NT2/D1 (cell line): ENCODE results near the gene OTOGL.
A peak's percentile ranks its signal among the peaks of the same experiment; 100 is the strongest.
"Not testable (repeated sequence)": the region's sequence is repeated elsewhere in the genome, so short reads cannot be mapped to it uniquely, and the experiment has no call there.

Source experiments
- DNase-seq: peaks from one replicate; pipeline ENCODE4 v3.0.0-alpha.2; 2011; ENCODE audit warnings: low read depth, low spot score
- H3K27me3 ChIP-seq: 2 replicates; pipeline ENCODE4 v1.6.0; 2011; ENCODE audit warnings: mild to moderate bottlenecking; ENCODE audit not compliant: insufficient read length, insufficient read depth
- H3K36me3 ChIP-seq: 2 replicates; pipeline ENCODE4 v1.6.1; 2011; ENCODE audit warnings: mild to moderate bottlenecking, low read length, mixed read lengths; ENCODE audit not compliant: insufficient read depth, insufficient read length
- H3K4me1 ChIP-seq: 2 replicates; pipeline ENCODE4 v1.5.1; 2011; ENCODE audit not compliant: insufficient read depth, insufficient read length
- H3K4me3 ChIP-seq: 2 replicates; pipeline ENCODE4 v1.5.1; 2011; ENCODE audit warnings: low read depth; ENCODE audit not compliant: insufficient read length
- H3K9ac ChIP-seq: 2 replicates; pipeline ENCODE4 v1.6.0; 2011; ENCODE audit warnings: low read depth; ENCODE audit not compliant: insufficient read length
- H3K9me3 ChIP-seq: 2 replicates; pipeline ENCODE4 v1.5.1; 2011; ENCODE audit warnings: mild to moderate bottlenecking, low read length; ENCODE audit not compliant: insufficient read depth
- SUZ12 ChIP-seq: IDR thresholded peaks from 2 replicates; pipeline ENCODE4 v1.6.1; 2011; ENCODE audit not compliant: insufficient read length, insufficient read depth; ENCODE audit errors: extremely low read depth
- YY1 ChIP-seq: IDR thresholded peaks from 2 replicates; pipeline ENCODE4 v1.6.1; 2011; ENCODE audit not compliant: insufficient read length, insufficient read depth
- ZNF274 ChIP-seq: IDR thresholded peaks from 2 replicates; pipeline ENCODE4 v1.6.1; 2011; ENCODE audit warnings: mild to moderate bottlenecking, low read depth, low read length

The OTOGL gene

DNA sequence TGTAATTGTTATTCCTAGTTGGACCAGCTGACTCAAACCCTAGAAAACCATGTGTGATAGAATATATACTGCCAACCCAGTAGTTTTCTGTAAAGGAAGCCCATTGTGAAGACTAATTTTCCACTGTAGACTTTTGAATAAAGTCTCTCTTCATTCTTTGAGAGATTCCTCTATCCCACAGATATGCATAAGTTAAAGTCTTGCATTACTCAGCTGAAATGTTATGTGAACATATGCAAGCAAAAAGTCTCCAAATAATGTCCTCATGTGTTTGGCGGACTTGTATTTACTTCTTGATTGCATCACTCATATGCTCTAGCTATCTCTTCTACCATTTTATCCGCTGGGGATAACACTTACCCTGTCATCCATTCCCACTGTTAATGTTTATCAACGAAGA is 35.1 kb upstream of the OTOGL start:
- H3K4me1 ChIP-seq = no peaks in the 10 kb centered on the region
- H3K9me3 ChIP-seq = no peaks in the 10 kb centered on the region
- H3K4me3 ChIP-seq = no peak overlapping the region
- H3K9ac ChIP-seq = no peak overlapping the region
- DNase-seq = no peak
- TF ChIP-seq SUZ12 (no peak), ZNF274 (no peak), YY1 (no peak)
- no peaks in the 10 kb centered on the region for H3K27me3 ChIP-seq
- H3K36me3 ChIP-seq = no peaks in the 10 kb centered on the region

DNA sequence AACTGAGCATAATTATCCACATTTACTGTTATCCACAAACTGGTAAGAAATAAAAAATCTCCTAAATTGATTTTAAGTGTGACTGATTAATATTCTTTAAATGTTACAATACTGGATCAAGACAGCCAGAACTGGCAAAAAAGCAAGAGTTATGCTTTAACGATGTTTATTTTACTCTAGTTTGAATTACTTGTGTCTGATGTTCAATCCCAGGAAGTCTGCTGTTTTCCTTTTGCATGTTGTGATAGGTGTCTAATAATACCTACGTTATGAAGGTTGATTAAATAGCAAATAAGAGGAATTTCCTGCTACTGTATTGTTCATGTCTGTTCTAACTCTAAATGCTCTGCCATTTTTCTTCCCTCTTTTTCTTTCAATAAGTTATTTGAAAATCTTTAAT is 34.4 kb upstream of the OTOGL start:
- Histone ChIP-seq H3K36me3 (no peaks in the 10 kb centered on the region), H3K9ac (no peak overlapping the region), H3K27me3 (no peaks in the 10 kb centered on the region), H3K4me3 (no peak overlapping the region), H3K9me3 (no peaks in the 10 kb centered on the region), H3K4me1 (no peaks in the 10 kb centered on the region)
- no peak for DNase-seq
- TF ChIP-seq ZNF274 = no peak
- TF ChIP-seq YY1 = no peak
- TF ChIP-seq SUZ12 = no peak

DNA sequence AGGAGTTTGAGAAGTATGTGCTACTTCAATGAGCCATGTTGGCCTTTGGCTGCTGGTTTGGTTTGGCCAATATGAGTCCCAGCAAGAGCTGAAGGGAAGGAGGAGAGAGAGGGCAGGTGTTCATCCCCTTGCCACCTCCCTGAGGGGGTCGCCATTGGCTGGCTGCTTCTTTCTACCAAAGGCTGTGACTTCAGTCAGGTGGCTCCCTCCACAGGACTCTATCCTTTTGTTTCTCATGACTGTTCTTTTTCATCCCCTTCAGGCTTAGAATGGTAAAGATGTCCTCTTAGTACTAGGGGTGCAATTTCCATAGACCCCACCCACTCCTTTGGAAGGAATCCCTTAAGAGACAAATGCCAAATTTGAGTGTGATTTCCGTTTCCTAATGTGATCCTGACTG is 31.2 kb upstream of the OTOGL start:
- Histone ChIP-seq H3K9me3 (no peaks in the 10 kb centered on the region), H3K27me3 (no peaks in the 10 kb centered on the region), H3K9ac (no peak overlapping the region), H3K4me1 (no peaks in the 10 kb centered on the region), H3K4me3 (no peak overlapping the region), H3K36me3 (no peaks in the 10 kb centered on the region)
- TF ChIP-seq YY1 (no peak), ZNF274 (no peak), SUZ12 (no peak)
- DNase-seq = peak; percentile 8

DNA sequence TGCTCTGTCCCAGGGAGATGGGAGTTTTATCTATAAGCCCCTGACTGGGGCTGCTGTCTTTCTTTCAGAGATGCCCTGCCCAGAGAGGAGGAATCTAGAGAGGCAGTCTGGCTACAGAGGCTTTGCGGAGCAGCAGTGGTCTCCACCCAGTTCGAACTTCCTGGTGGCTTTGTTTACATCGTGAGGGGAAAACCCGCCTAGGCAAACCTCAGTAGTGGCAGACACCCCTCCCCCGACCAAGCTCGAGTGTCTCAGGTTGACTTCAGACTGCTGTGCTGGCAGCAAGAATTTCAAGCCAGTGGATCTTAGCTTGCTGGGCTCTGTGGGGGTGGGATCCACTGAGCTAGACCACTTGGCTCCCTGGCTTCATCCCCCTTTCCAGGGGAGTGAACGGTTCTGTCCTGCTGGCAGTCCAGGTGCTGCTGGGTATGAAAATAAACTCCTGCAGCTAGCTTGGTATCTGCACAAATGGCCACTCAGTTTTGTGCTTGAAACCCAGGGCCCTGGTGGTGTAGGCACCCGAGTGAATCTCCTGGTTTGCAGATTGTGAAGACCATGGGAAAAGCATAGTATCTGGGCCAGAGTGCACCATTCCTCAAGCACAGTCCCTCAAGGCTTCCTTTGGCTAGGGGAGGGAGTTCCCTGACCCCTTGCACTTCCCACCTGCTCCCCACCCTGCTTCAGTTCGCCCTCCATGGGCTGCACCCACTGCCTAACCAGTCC is 15.3 kb upstream of the OTOGL start:
- peaks cover 13% of the 10 kb centered on the region; the same call in 1 of the 2 replicates for H3K9me3 ChIP-seq
- H3K36me3 ChIP-seq, H3K27me3 ChIP-seq, H3K9ac ChIP-seq, H3K4me3 ChIP-seq, H3K4me1 ChIP-seq: not testable (repeated sequence)
- DNase-seq = peak; percentile 18

DNA sequence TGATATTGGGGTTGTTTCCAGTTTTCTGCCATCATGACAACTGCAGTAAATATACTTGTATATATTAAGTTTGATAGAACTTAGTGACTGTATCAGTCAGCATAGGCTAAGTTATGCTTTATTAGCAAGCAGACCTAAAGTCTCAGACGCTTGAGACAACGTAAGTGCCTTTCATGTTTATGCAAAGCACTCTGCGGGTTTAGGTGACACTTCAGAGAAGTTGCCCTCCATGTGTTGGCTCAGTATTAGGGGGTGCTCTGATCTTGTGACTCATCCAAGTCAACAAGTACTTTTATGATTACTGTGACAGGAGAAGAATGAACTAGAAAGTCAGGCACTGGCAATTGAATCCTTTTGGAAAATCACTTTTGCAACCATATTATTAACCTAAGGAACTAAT is 13.3 kb upstream of the OTOGL start:
- no peak for DNase-seq
- Histone ChIP-seq H3K9me3 (0 out of 2 replicates have a peak, but pooled peaks cover 5% of the 10 kb centered on the region), H3K36me3 (no peaks in the 10 kb centered on the region), H3K27me3 (no peaks in the 10 kb centered on the region), H3K4me1 (peaks cover 2% of the 10 kb centered on the region), H3K9ac (no peak overlapping the region), H3K4me3 (no peak overlapping the region)
- TF ChIP-seq ZNF274 = no peak
- TF ChIP-seq YY1 = no peak
- TF ChIP-seq SUZ12 = no peak

DNA sequence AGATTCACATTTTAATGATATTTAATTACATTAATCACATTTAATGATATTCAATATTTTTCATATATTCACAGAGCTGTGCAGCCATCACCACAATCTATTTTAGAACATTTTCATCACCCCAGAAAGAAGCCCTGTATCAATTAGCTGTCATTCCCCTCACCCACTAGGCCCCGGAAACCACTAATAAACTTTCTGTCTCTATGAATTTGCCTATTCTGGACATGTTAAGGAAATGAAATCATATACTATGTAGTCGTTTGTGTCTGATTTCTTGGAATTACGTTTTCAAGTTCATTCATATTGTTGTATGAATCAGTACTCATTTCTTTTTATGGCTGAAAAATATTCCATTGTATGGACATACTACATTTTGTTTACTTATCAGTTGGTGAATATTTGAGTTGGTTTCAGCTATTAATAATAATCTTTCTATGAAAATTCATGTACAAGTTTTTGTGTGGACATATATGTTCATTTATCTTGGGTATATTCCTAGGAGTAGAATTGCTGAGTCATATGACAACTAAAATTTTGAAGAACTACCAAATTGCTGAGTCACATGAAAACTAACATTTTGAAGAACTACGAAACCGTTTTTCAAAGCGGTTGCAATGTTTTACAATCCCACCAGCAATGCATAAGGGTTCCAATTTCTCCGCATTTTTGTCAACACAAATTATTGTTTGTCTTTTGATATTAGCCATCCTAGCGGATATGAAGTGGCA is 11.7 kb upstream of the OTOGL start:
- no peak overlapping the region for H3K9ac ChIP-seq
- TF ChIP-seq YY1 (no peak), ZNF274 (no peak), SUZ12 (no peak)
- H3K27me3 ChIP-seq = no peaks in the 10 kb centered on the region
- no peaks in the 10 kb centered on the region for H3K36me3 ChIP-seq
- H3K4me1 ChIP-seq = peaks cover 2% of the 10 kb centered on the region
- no peak for DNase-seq
- H3K4me3 ChIP-seq = no peak overlapping the region
- no peaks in the 10 kb centered on the region for H3K9me3 ChIP-seq

DNA sequence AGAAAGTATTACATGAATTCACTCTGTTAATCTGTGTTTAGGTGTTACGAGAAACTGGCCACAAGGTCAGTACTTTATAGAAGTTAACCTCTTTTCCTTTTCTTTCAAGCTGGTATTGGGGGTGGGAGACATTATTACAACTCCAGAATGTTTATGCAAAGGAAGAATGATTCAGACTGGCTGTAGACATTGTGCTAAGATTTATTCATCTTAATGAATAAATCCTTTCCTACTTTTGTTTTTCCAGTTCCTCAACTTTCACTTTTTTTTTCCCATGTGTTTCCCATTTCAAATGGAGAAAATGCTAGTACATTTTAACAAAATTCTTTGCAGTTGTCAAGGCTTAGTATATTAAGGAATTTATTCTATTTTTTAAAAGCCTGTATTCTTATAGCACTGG is 1.3 kb downstream of the OTOGL start:
- no peaks in the 10 kb centered on the region for H3K27me3 ChIP-seq
- H3K4me3 ChIP-seq = no peak overlapping the region
- H3K36me3 ChIP-seq = no peaks in the 10 kb centered on the region
- TF ChIP-seq SUZ12 = no peak
- TF ChIP-seq YY1 = no peak
- TF ChIP-seq ZNF274 = no peak
- H3K9ac ChIP-seq = no peak overlapping the region
- no peak for DNase-seq
- H3K4me1 ChIP-seq = no peaks in the 10 kb centered on the region
- no peaks in the 10 kb centered on the region for H3K9me3 ChIP-seq
